ENCODE data around the gene WASF3. TPM values are rescaled to one million over a fixed set of nuclear protein-coding genes. Genes with fewer than 3 reads are reported as not detected.

Gene WASF3
- total RNA-seq, 1 donor: 14.2 TPM

DNA sequence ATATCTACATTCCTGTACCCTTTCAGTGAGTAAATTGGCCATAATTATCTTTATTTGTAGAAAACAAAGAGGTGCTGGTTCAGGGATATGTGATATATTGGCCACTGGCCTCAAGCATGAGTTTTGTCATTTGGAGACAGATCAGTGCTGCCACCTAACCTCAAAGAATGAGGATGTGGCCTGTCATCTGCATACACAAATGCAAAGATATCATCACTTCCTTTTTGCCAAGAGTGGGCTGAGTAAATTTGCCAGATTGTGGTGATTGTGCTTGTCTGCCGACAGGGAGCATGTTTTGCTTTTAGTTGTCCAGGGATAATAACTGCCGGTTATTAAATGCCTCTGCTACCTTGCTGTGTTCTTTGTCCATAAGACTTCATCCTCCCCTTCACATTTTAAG lies 44.2 kb downstream of the WASF3 start:
- DNase-seq (ENCODE audit: low read depth): peak; percentile 30
- TF ChIP-seq, protein P1, sequence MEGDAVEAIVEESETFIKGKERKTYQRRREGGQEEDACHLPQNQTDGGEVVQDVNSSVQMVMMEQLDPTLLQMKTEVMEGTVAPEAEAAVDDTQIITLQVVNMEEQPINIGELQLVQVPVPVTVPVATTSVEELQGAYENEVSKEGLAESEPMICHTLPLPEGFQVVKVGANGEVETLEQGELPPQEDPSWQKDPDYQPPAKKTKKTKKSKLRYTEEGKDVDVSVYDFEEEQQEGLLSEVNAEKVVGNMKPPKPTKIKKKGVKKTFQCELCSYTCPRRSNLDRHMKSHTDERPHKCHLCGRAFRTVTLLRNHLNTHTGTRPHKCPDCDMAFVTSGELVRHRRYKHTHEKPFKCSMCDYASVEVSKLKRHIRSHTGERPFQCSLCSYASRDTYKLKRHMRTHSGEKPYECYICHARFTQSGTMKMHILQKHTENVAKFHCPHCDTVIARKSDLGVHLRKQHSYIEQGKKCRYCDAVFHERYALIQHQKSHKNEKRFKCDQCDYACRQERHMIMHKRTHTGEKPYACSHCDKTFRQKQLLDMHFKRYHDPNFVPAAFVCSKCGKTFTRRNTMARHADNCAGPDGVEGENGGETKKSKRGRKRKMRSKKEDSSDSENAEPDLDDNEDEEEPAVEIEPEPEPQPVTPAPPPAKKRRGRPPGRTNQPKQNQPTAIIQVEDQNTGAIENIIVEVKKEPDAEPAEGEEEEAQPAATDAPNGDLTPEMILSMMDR (IDR thresholded peaks at IDR 0.05; ENCODE audit: insufficient read depth, low read depth, low read length): no peak
- H3K4me3 ChIP-seq (ENCODE audit: low read depth, low read length): no peak overlapping the region

DNA sequence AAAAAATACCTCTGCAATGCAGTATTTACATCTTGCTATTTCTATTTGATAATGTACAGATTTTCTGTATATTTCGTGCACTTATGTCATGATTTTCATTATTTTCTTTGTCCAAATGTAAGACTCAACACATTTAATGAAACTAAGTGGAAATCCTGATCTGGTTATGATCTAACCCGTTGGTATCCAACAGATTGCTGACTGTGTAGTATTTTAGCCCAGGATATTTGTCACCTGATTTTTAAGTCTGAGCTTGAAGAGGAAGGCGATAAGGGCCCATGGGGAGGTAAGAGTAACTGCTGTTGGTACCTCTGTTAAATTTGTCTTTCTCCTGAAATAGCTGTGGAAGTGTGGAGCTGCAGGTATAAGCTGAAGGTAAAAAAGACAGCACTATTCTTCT lies 45.3 kb downstream of the WASF3 start:
- TF ChIP-seq, protein P1 (IDR thresholded peaks at IDR 0.05; ENCODE audit: insufficient read depth, low read depth, low read length): no peak
- no peak for DNase-seq (ENCODE audit: low read depth)
- no peak overlapping the region for H3K4me3 ChIP-seq (ENCODE audit: low read depth, low read length)

DNA sequence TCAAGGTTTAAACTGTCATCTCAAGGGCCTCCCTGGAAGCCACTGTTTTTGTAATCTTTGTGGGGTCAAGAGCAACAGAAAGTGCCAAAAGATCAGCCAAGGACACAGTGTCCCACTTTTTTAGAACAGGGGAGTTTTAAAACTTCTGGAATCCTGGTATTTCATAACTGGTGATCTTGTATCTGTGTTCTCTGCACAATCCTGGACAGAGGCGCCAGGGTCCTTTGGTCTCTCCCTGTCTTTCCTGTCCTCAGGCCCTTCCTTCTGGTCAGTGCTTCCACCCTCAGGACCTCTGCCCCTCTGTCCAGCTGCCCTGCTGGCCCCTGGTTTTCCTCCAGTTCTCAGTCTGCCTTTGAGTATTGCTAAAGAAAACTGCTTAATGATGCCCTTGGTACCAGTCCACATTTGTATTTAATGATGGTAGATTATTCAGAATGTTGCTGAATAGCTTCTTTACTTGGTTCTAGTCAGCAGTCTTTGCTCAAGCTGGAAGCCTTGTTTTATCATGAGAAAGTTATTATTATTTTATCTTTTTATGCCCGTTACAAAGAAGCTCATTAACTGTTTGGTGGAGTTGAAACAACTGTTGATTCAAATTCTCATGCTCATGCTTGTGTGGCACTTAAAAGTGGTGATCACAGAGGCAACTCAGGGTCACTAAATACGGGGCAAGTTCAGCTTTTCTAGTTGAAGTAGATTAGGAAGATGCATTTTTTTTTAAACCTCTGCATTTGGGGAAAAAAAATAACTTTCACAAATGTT lies 47.5 kb downstream of the WASF3 start:
- no peak overlapping the region for H3K4me3 ChIP-seq (ENCODE audit: low read depth, low read length)
- TF ChIP-seq, protein P1 (IDR thresholded peaks at IDR 0.05; ENCODE audit: insufficient read depth, low read depth, low read length): no peak
- peak; percentile 18 for DNase-seq (ENCODE audit: low read depth)

DNA sequence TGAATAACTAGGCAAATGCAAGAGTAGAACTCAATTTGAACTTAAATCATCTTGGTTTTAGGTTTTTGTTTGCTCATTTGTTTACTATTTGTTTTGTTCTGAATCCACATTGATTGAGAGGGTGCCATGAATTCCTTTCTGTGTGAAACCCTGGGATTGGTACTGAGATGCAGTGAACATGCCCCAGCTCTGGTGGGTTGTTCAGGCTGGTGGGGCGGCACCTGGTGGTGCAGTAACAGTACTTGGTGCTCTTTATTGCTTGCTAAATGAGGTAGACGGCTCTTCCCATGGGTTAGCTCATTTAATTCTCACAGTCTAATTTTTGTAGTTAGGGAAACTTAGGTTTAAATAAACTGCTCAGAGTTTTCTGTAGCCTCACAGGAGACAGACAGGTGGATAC lies 48.4 kb downstream of the WASF3 start:
- DNase-seq (ENCODE audit: low read depth): no peak
- H3K4me3 ChIP-seq (ENCODE audit: low read depth, low read length): no peak overlapping the region
- TF ChIP-seq, protein P1 (IDR thresholded peaks at IDR 0.05; ENCODE audit: insufficient read depth, low read depth, low read length): peak; percentile 23

DNA sequence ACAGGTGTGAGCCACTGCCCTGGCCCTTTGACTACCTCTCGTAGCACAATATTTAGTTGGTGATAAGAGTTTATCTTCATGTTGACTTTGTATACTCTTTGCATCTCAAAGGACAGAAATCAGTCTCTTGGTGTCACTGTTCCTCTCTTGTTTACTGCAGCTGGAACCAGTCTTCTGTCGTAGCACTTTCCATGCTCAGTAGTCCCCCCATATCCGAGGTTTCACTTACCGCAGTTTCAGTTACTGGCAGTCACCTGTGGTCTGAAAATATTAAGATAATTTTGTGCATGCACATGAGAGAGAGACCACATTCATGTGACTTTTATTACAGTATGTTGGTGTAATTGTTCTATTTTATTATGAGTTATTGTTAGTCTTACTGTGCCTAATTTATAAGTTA lies 49.1 kb downstream of the WASF3 start:
- H3K4me3 ChIP-seq (ENCODE audit: low read depth, low read length): no peak overlapping the region
- DNase-seq (ENCODE audit: low read depth): no peak
- TF ChIP-seq, protein P1 (IDR thresholded peaks at IDR 0.05; ENCODE audit: insufficient read depth, low read depth, low read length): no peak

DNA sequence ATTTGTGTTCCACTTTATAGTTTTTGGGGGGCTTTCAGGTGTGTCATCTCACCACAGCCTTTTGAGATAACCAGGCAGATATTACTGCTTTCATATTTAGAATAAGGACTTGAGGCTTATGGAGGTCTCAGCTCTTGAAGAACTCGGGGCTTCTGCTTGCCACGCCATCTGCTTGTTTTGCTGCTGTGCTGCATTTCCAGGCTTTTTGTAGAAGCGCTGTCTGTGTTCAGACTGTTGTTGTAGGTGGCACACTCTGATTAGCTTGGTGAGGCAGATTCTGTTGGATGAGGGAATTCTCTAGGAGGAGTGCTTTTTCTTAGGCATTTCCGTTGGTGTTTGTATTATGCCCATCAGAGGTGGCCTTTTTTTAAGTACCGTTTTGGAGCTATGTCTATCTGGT lies 57.2 kb downstream of the WASF3 start:
- no peak overlapping the region for H3K4me3 ChIP-seq (ENCODE audit: low read depth, low read length)
- TF ChIP-seq, protein P1 (IDR thresholded peaks at IDR 0.05; ENCODE audit: insufficient read depth, low read depth, low read length): no peak
- DNase-seq (ENCODE audit: low read depth): no peak

DNA sequence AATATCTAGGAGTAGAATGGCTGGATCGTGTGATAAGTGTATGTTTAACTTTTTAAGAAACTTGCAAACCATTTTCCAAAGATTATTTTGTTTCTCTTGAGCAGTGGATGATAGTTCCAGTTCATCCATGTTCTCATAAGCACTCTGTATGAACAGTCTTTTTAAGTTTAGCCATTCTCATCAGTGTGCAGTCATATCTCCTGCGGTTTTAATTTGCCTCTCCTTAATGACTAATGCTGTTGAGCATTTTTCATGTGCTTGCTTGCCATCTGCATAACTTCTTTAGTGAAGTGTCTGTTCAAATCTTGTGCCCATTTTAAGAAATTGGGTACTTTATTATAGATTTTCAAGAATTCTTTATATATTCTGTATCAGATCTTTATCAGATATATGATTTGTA lies 58.6 kb downstream of the WASF3 start:
- DNase-seq (ENCODE audit: low read depth): peak; percentile 28
- TF ChIP-seq, protein P1 (IDR thresholded peaks at IDR 0.05; ENCODE audit: insufficient read depth, low read depth, low read length): no peak
- H3K4me3 ChIP-seq (ENCODE audit: low read depth, low read length): no peak overlapping the region

Measured in fibroblast of villous mesenchyme (primary cell).